Kasumi-1 (cell line): ENCODE data around the gene ZNF665.
"Not testable (repeated sequence)": the region's sequence is repeated elsewhere in the genome, so short reads cannot be mapped to it uniquely, and the experiment has no call there.

Source experiments
- DNase-seq, 2 experiments: peaks; one replicate each; lab custom pipeline; 2025; lab: John Stamatoyannopoulos, UW

The ZNF665 gene

GRCh38 chr19:53157626-53158025 lies 35.5 kb downstream of the ZNF665 start:
- no peak for DNase-seq

GRCh38 chr19:53156850-53157249 lies 36.3 kb downstream of the ZNF665 start:
- DNase-seq = no peak

GRCh38 chr19:53147645-53148044 lies 45.5 kb downstream of the ZNF665 start:
- no peak for DNase-seq

- no peak for DNase-seq
Observed at GRCh38 chr19:53140351-53140750, 52.8 kb downstream of the ZNF665 start.

- DNase-seq = no peak
Observed at GRCh38 chr19:53136432-53136831, 56.7 kb downstream of the ZNF665 start.

GRCh38 chr19:53132141-53132991 lies 60.8 kb downstream of the ZNF665 start, which contains the start of gene ZNF415:
ZNF415 (minus strand) TSS chr19:53132910; CDS start chr19:53122676, 10,234 bp downstream.
- no peak for DNase-seq

- DNase-seq = no peak
Observed at GRCh38 chr19:53131727-53132126, 61.4 kb downstream of the ZNF665 start.

- no peak for DNase-seq
Observed at GRCh38 chr19:53131085-53131590, 62.0 kb downstream of the ZNF665 start.

- DNase-seq = no peak
Observed at GRCh38 chr19:53130506-53130905, 62.7 kb downstream of the ZNF665 start.

- not testable (repeated sequence) for DNase-seq
Observed at GRCh38 chr19:53126733-53127526, 66.2 kb downstream of the ZNF665 start.

GRCh38 chr19:53123400-53123799 lies 69.8 kb downstream of the ZNF665 start:
- no peak for DNase-seq
